IPS-18c (cell line): ENCODE measurements around the gene BMI1.

Experiments
- H3K4me3 ChIP-seq: 2 replicates; pipeline ENCODE4 v1.7.0; 2013; ENCODE audit warnings: low read depth, mild to moderate bottlenecking, low read length, moderate library complexity; ENCODE audit not compliant: insufficient read depth
- H3K9me3 ChIP-seq: one replicate; pipeline ENCODE4 v1.6.1; 2013; ENCODE audit warnings: mild to moderate bottlenecking, low read length, moderate library complexity; ENCODE audit not compliant: control insufficient read depth, insufficient read depth

Gene BMI1

GRCh38 chr10:22374489-22375126 is 53.7 kb downstream of the BMI1 start:
- Histone ChIP-seq H3K9me3 (no peaks in the 10 kb centered on the region), H3K4me3 (no peak overlapping the region)

GRCh38 chr10:22379059-22379458 is 58.2 kb downstream of the BMI1 start:
- H3K4me3 ChIP-seq, result no peak overlapping the region
- no peaks in the 10 kb centered on the region for H3K9me3 ChIP-seq
